Hepatocyte (in vitro differentiated cells): ENCODE measurements around the gene GRIN2B. TPM values are rescaled to one million over a fixed set of nuclear protein-coding genes. Genes with fewer than 3 reads are reported as not detected.

Experiments used
- DNase-seq: peaks from one replicate; pipeline ENCODE4 v3.0.0-alpha.2; 2016; ENCODE audit warnings: low spot score
- H2AFZ ChIP-seq: fragments of 200-600 bp; sonication (generic); 2 replicates; pipeline ENCODE4 v1.6.0; 2016; ENCODE audit warnings: antibody characterized with exemption, mild to moderate bottlenecking
- H3K27ac ChIP-seq: fragments of 200-600 bp; sonication (generic); 2 replicates; pipeline ENCODE4 v1.5.1; 2016; ENCODE audit warnings: mild to moderate bottlenecking
- H3K27me3 ChIP-seq: fragments of 200-600 bp; sonication (generic); 2 replicates; pipeline ENCODE4 v1.6.1; 2016
- H3K36me3 ChIP-seq: fragments of 200-600 bp; sonication (generic); replicated peaks from 2 replicates; pipeline ENCODE4 v1.5.1; 2016; ENCODE audit warnings: low read depth; ENCODE audit not compliant: insufficient read depth
- H3K4me1 ChIP-seq: fragments of 200-600 bp; sonication (generic); 2 replicates; pipeline ENCODE4 v1.5.1; 2016; ENCODE audit warnings: mild to moderate bottlenecking, moderate library complexity; ENCODE audit not compliant: insufficient read depth
- H3K4me2 ChIP-seq: fragments of 200-600 bp; sonication (generic); 2 replicates; pipeline ENCODE4 v1.6.0; 2016
- H3K4me3 ChIP-seq: fragments of 200-600 bp; sonication (generic); 2 replicates; pipeline ENCODE4 v1.5.1; 2016; ENCODE audit warnings: mild to moderate bottlenecking
- H3K79me2 ChIP-seq: fragments of 200-600 bp; sonication (generic); 2 replicates; pipeline ENCODE4 v1.6.0; 2017; ENCODE audit warnings: mild to moderate bottlenecking
- H3K9me2 ChIP-seq: fragments of 200-600 bp; sonication (generic); replicated peaks from 2 replicates; pipeline ENCODE4 v1.6.0; 2017; ENCODE audit warnings: mild to moderate bottlenecking; ENCODE audit not compliant: insufficient read depth
- H3K9me3 ChIP-seq: fragments of 200-600 bp; sonication (generic); 2 replicates; pipeline ENCODE4 v1.5.1; 2016; ENCODE audit warnings: low read depth, mild to moderate bottlenecking
- H4K20me1 ChIP-seq: fragments of 200-600 bp; sonication (generic); 2 replicates; pipeline ENCODE4 v1.6.0; 2016; ENCODE audit warnings: mild to moderate bottlenecking; ENCODE audit not compliant: insufficient read depth, poor library complexity, severe bottlenecking
- CTCF ChIP-seq: fragments of 200-600 bp; sonication (generic); IDR thresholded peaks from 2 replicates; pipeline ENCODE4 v1.5.1; 2016; ENCODE audit warnings: antibody characterized with exemption, mild to moderate bottlenecking; ENCODE audit not compliant: poor library complexity
- EZH2 ChIP-seq: fragments of 200-600 bp; sonication (generic); IDR thresholded peaks from 2 replicates; pipeline ENCODE4 v1.6.1; 2016; ENCODE audit warnings: antibody characterized with exemption, mild to moderate bottlenecking, borderline replicate concordance
- EZH2phosphoT487 ChIP-seq: fragments of 200-600 bp; sonication (generic); IDR thresholded peaks from one replicate; pipeline ENCODE4 v1.6.1; 2018; ENCODE audit warnings: antibody characterized with exemption, mild to moderate bottlenecking, low read depth, moderate library complexity; ENCODE audit not compliant: unreplicated experiment, severe bottlenecking
- WGBS: methylation state at CpG from one replicate; pipeline ENCODE4 v1.1.6; 2016; ENCODE audit warnings: low lambda C conversion rate; ENCODE audit errors: missing lambda C conversion rate; 5-methylcytosine and 5-hydroxymethylcytosine counted together
- polyA plus RNA-seq: library from polyadenylated mRNA; unstranded; fragments of >200 nt; fragmentation: Nextera tagmentation; extraction: Ambion mirVana; gene quantifications from 2 replicates; pipeline ENCODE4 v1.2.1, GENCODE V29; 2016
- total RNA-seq: library from RNA; depleted of rRNA; stranded (reverse); fragments of >200 nt; gene quantifications from 2 replicates; pipeline ENCODE4 v1.2.3, GENCODE V29; 2014

The GRIN2B gene
- total and polyA plus RNA-seq, 2 experiments from 2014 or later = 0.60 to 0.75 TPM

GRCh38 chr12:13986031-13986430, 4.6 kb upstream of the GRIN2B start:
- Histone ChIP-seq H3K27me3 (peaks cover 32% of the 10 kb centered on the region), H3K4me3 (no peak overlapping the region), H3K9me2 (no peaks in the 10 kb centered on the region), H3K4me2 (no peak overlapping the region), H3K9me3 (no peaks in the 10 kb centered on the region), H3K79me2 (no peaks in the 10 kb centered on the region), H4K20me1 (no peaks in the 10 kb centered on the region), H3K36me3 (no peaks in the 10 kb centered on the region), H3K27ac (no peak overlapping the region), H2AFZ (no peak overlapping the region), H3K4me1 (no peaks in the 10 kb centered on the region)
- WGBS = 88% methylated on average over 3 of the region's 3 CpGs
- no peak for DNase-seq
- TF ChIP-seq EZH2phosphoT487 = no peak
- TF ChIP-seq CTCF = no peak
- TF ChIP-seq EZH2 = no peak

- peak; percentile 62 for DNase-seq
- no peaks in the 10 kb centered on the region for H4K20me1 ChIP-seq
- H3K9me3 ChIP-seq = no peaks in the 10 kb centered on the region
- peak overlapping the region; percentile 80 for H3K4me2 ChIP-seq
- H2AFZ ChIP-seq = peak overlapping the region; percentile 16
- WGBS = 6% methylated on average over 17 of the region's 26 CpGs
- H3K27ac ChIP-seq = no peak overlapping the region
- H3K4me1 ChIP-seq = peaks cover 3% of the 10 kb centered on the region
- TF ChIP-seq EZH2 = no peak
- TF ChIP-seq CTCF = peak; percentile 63
- TF ChIP-seq EZH2phosphoT487 = no peak
- no peaks in the 10 kb centered on the region for H3K9me2 ChIP-seq
- H3K36me3 ChIP-seq = no peaks in the 10 kb centered on the region
- peak overlapping the region; percentile 17 for H3K4me3 ChIP-seq
- H3K27me3 ChIP-seq = peaks cover 72% of the 10 kb centered on the region
- H3K79me2 ChIP-seq = no peaks in the 10 kb centered on the region
These were observed 588 bp upstream of the GRIN2B start for GRCh38 chr12:13981990-13982389.

GRCh38 chr12:13980538-13981295, 685 bp downstream of the GRIN2B start:
- peak; percentile 26 for DNase-seq
- H3K36me3 ChIP-seq = no peaks in the 10 kb centered on the region
- no peak overlapping the region for H3K27ac ChIP-seq
- H3K27me3 ChIP-seq = peaks cover 77% of the 10 kb centered on the region
- H3K79me2 ChIP-seq = no peaks in the 10 kb centered on the region
- H2AFZ ChIP-seq = peak overlapping the region; percentile 19
- TF ChIP-seq CTCF = no peak
- TF ChIP-seq EZH2 = no peak
- TF ChIP-seq EZH2phosphoT487 = no peak
- H4K20me1 ChIP-seq = no peaks in the 10 kb centered on the region
- peak overlapping the region; percentile 80 for H3K4me2 ChIP-seq
- peaks cover 3% of the 10 kb centered on the region for H3K4me1 ChIP-seq
- 2% methylated on average over 30 of the region's 53 CpGs for WGBS
- H3K4me3 ChIP-seq = peak overlapping the region; percentile 17
- H3K9me3 ChIP-seq = no peaks in the 10 kb centered on the region
- no peaks in the 10 kb centered on the region for H3K9me2 ChIP-seq
